ENCODE measurements around the gene PTPRN2.

The PTPRN2 gene

GRCh38 chr7:157951300-157952049, 636.1 kb downstream of the PTPRN2 start:
- H3K4me3 ChIP-seq (ENCODE audit: low read depth, low read length) = no peak overlapping the region
- H3K9me3 ChIP-seq (ENCODE audit: control insufficient read depth, low read length) = no peaks in the 10 kb centered on the region
- H3K9ac ChIP-seq = no peak overlapping the region
- no peaks in the 10 kb centered on the region for H3K4me1 ChIP-seq
- no peak overlapping the region for H2AFZ ChIP-seq
- no peak overlapping the region for H3K27ac ChIP-seq
- no peaks in the 10 kb centered on the region for H3K36me3 ChIP-seq (ENCODE audit: control insufficient read depth, insufficient read depth, low read length)
- no peaks in the 10 kb centered on the region for H3K79me2 ChIP-seq
- TF ChIP-seq CTCF (IDR thresholded peaks at IDR 0.05) = no peak
- no peak overlapping the region for H3K4me2 ChIP-seq (ENCODE audit: low read length)
- no peaks in the 10 kb centered on the region for H3K27me3 ChIP-seq (ENCODE audit: control insufficient read depth, insufficient read depth, low read length)

GRCh38 chr7:157949711-157950110, 637.9 kb downstream of the PTPRN2 start:
- Histone ChIP-seq H3K27me3 (ENCODE audit: control insufficient read depth, insufficient read depth, low read length) (no peaks in the 10 kb centered on the region), H3K9me3 (ENCODE audit: control insufficient read depth, low read length) (no peaks in the 10 kb centered on the region), H2AFZ (no peak overlapping the region), H3K9ac (no peak overlapping the region), H3K79me2 (no peaks in the 10 kb centered on the region), H3K4me2 (ENCODE audit: low read length) (no peak overlapping the region), H3K4me1 (no peaks in the 10 kb centered on the region), H3K4me3 (ENCODE audit: low read depth, low read length) (no peak overlapping the region), H3K36me3 (ENCODE audit: control insufficient read depth, insufficient read depth, low read length) (no peaks in the 10 kb centered on the region), H3K27ac (no peak overlapping the region)
- no peak for TF ChIP-seq CTCF (IDR thresholded peaks at IDR 0.05)

GRCh38 chr7:157947504-157947903, 640.1 kb downstream of the PTPRN2 start:
- no peak overlapping the region for H3K27ac ChIP-seq
- H2AFZ ChIP-seq = no peak overlapping the region
- no peak for TF ChIP-seq CTCF (IDR thresholded peaks at IDR 0.05)
- H3K9me3 ChIP-seq (ENCODE audit: control insufficient read depth, low read length) = no peaks in the 10 kb centered on the region
- H3K4me1 ChIP-seq = no peaks in the 10 kb centered on the region
- no peaks in the 10 kb centered on the region for H3K79me2 ChIP-seq
- no peaks in the 10 kb centered on the region for H3K27me3 ChIP-seq (ENCODE audit: control insufficient read depth, insufficient read depth, low read length)
- H3K36me3 ChIP-seq (ENCODE audit: control insufficient read depth, insufficient read depth, low read length) = no peaks in the 10 kb centered on the region
- H3K4me2 ChIP-seq (ENCODE audit: low read length) = no peak overlapping the region
- no peak overlapping the region for H3K4me3 ChIP-seq (ENCODE audit: low read depth, low read length)
- H3K9ac ChIP-seq = no peak overlapping the region

- no peak overlapping the region for H3K4me3 ChIP-seq (ENCODE audit: low read depth, low read length)
- no peak overlapping the region for H2AFZ ChIP-seq
- no peaks in the 10 kb centered on the region for H3K36me3 ChIP-seq (ENCODE audit: control insufficient read depth, insufficient read depth, low read length)
- no peak overlapping the region for H3K9ac ChIP-seq
- no peak overlapping the region for H3K4me2 ChIP-seq (ENCODE audit: low read length)
- no peak overlapping the region for H3K27ac ChIP-seq
- H3K79me2 ChIP-seq = no peaks in the 10 kb centered on the region
- H3K9me3 ChIP-seq (ENCODE audit: control insufficient read depth, low read length) = no peaks in the 10 kb centered on the region
- H3K4me1 ChIP-seq = no peaks in the 10 kb centered on the region
- H3K27me3 ChIP-seq (ENCODE audit: control insufficient read depth, insufficient read depth, low read length) = no peaks in the 10 kb centered on the region
- TF ChIP-seq CTCF (IDR thresholded peaks at IDR 0.05) = no peak
Observed at GRCh38 chr7:157946398-157947060, 641.1 kb downstream of the PTPRN2 start.

All from parathyroid adenoma (tissue), 2 donors.